OCI-LY7 (cell line): ENCODE measurements around the gene MAPK6. TPM values are rescaled to one million over a fixed set of nuclear protein-coding genes. Genes with fewer than 3 reads are reported as not detected.

Experiments
- BruUV-seq: library from RNA; stranded (reverse); fragments of 400-500 nt; replicated peaks from 2 replicates; lab custom pipeline; 2021; lab: Mats Ljungman, UMichigan
- CTCF ChIA-PET: fragments of 300-600 bp; sonication (Branson Sonifier 250); formaldehyde crosslinking; loops from one replicate; lab custom pipeline; 2022; ENCODE audit warnings: antibody characterized with exemption; ENCODE audit not compliant: unreplicated experiment; lab: Charles Lee
- POLR2A ChIA-PET: fragments of 300-600 bp; sonication (Branson Sonifier 250); formaldehyde crosslinking; loops from one replicate; lab custom pipeline; 2022; ENCODE audit warnings: antibody characterized with exemption; lab: Charles Lee
- DNase-seq: peaks from one replicate; pipeline ENCODE4 v3.0.0-alpha.2; 2015; ENCODE audit warnings: low spot score
- H2AFZ ChIP-seq: fragments of 200-600 bp; sonication (generic), shearing (Covaris generic); 2 replicates; pipeline ENCODE4 v1.6.1; 2014; ENCODE audit warnings: mild to moderate bottlenecking, antibody characterized with exemption, low read length, moderate library complexity
- H3K27ac ChIP-seq: fragments of 200-600 bp; sonication (generic); 2 replicates; pipeline ENCODE4 v1.5.1; 2014; ENCODE audit warnings: mixed run types, low read depth, mild to moderate bottlenecking, moderate library complexity, low read length, inconsistent platforms; ENCODE audit not compliant: poor library complexity, severe bottlenecking
- H3K36me3 ChIP-seq: fragments of 200-600 bp; sonication (generic); 2 replicates; pipeline ENCODE4 v1.6.1; 2014; ENCODE audit warnings: mild to moderate bottlenecking, antibody characterized with exemption, low read length, moderate library complexity, mixed read lengths; ENCODE audit not compliant: insufficient read depth
- H3K4me1 ChIP-seq: fragments of 200-600 bp; sonication (generic); 2 replicates; pipeline ENCODE4 v1.5.1; 2014; ENCODE audit warnings: mild to moderate bottlenecking, low read length; ENCODE audit not compliant: insufficient read depth, poor library complexity, severe bottlenecking
- H3K4me2 ChIP-seq: fragments of 200-600 bp; sonication (generic); 2 replicates; pipeline ENCODE4 v1.6.1; 2014; ENCODE audit warnings: mild to moderate bottlenecking, low read length
- H3K4me3 ChIP-seq: fragments of 200-600 bp; sonication (generic); 2 replicates; pipeline ENCODE4 v1.5.1; 2014; ENCODE audit warnings: mild to moderate bottlenecking, low read depth, low read length; ENCODE audit not compliant: poor library complexity, severe bottlenecking
- H3K79me2 ChIP-seq: fragments of 200-600 bp; sonication (generic); 2 replicates; pipeline ENCODE4 v1.6.1; 2016; ENCODE audit warnings: low read depth, mild to moderate bottlenecking, low read length, moderate library complexity, mixed read lengths; ENCODE audit not compliant: insufficient read depth
- H3K9me2 ChIP-seq: fragments of 200-600 bp; sonication (generic); 2 replicates; pipeline ENCODE4 v1.6.1; 2016; ENCODE audit warnings: mild to moderate bottlenecking, low read length, mixed read lengths; ENCODE audit not compliant: insufficient read depth
- H3K9me3 ChIP-seq: fragments of 200-600 bp; sonication (generic); 2 replicates; pipeline ENCODE4 v1.6.1; 2014; ENCODE audit warnings: mild to moderate bottlenecking, mixed run types, low read length, mixed read lengths
- H4K20me1 ChIP-seq: fragments of 200-600 bp; sonication (generic); 2 replicates; pipeline ENCODE4 v1.6.1; 2014; ENCODE audit warnings: mild to moderate bottlenecking, antibody characterized with exemption, low read length, moderate library complexity, mixed read lengths; ENCODE audit not compliant: insufficient read depth
- EZH2phosphoT487 ChIP-seq: fragments of 200-600 bp; sonication (generic); IDR thresholded peaks from 2 replicates; pipeline ENCODE4 v1.6.1; 2018; ENCODE audit warnings: low read depth, borderline replicate concordance, mild to moderate bottlenecking, mixed run types, antibody characterized with exemption, low read length, moderate library complexity, mixed read lengths
- intact Hi-C: fragments of 100-400 bp; cut with micrococcal nuclease; formaldehyde crosslinking; loops from one replicate; pipeline ENCODE4 v1.10.0; 2022; ENCODE audit not compliant: unreplicated experiment
- total RNA-seq, 2 experiments: library from RNA; depleted of rRNA in 1 of 2; stranded (reverse); fragments of >200 nt in 1 of 2; shearing (Covaris generic) in 1 of 2; gene quantifications; 2 replicates each; pipeline ENCODE4 v1.2.3, GENCODE V29; 2014 to 2022
- TF ChIP-seq, protein P1 (sequence below): fragments of 200-600 bp; sonication (generic); conservative IDR thresholded peaks from 2 replicates; pipeline ENCODE4 v1.5.1; 2014; ENCODE audit warnings: mild to moderate bottlenecking, antibody characterized with exemption, low read length, moderate library complexity, mixed read lengths

MAPK6 gene
- total RNA-seq, 2 experiments from 2014 or later: 19.8 to 49.7 TPM

GRCh38 chr15:52023169-52023922 lies 4.3 kb downstream of the MAPK6 start:
- H4K20me1 ChIP-seq: peaks cover 14% of the 10 kb centered on the region
- no peaks in the 10 kb centered on the region for H3K9me3 ChIP-seq
- H3K36me3 ChIP-seq: peaks cover 9% of the 10 kb centered on the region
- no peak for DNase-seq
- no TSS peak for BruUV-seq
- peaks cover 87% of the 10 kb centered on the region for H3K79me2 ChIP-seq
- H2AFZ ChIP-seq: no peak overlapping the region
- H3K4me1 ChIP-seq: peaks cover 30% of the 10 kb centered on the region
- no peak for TF ChIP-seq EZH2phosphoT487
- TF ChIP-seq, protein P1, sequence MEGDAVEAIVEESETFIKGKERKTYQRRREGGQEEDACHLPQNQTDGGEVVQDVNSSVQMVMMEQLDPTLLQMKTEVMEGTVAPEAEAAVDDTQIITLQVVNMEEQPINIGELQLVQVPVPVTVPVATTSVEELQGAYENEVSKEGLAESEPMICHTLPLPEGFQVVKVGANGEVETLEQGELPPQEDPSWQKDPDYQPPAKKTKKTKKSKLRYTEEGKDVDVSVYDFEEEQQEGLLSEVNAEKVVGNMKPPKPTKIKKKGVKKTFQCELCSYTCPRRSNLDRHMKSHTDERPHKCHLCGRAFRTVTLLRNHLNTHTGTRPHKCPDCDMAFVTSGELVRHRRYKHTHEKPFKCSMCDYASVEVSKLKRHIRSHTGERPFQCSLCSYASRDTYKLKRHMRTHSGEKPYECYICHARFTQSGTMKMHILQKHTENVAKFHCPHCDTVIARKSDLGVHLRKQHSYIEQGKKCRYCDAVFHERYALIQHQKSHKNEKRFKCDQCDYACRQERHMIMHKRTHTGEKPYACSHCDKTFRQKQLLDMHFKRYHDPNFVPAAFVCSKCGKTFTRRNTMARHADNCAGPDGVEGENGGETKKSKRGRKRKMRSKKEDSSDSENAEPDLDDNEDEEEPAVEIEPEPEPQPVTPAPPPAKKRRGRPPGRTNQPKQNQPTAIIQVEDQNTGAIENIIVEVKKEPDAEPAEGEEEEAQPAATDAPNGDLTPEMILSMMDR: no peak
- H3K9me2 ChIP-seq: no peaks in the 10 kb centered on the region
- ChIA-PET CTCF (no interaction called here), POLR2A (interaction anchor here (0.6 to 0.7 kb wide), 2 partner anchors 24 to 102 kb away, joined by 3 read pairs; no protein-coding TSS in a partner anchor)
- H3K4me3 ChIP-seq: no peak overlapping the region
- no peak overlapping the region for H3K27ac ChIP-seq
- intact Hi-C loops: no loop called here
- 0 out of 2 replicates have a peak overlapping the region, but pooled peaks have one; percentile 5 for H3K4me2 ChIP-seq

DNA sequence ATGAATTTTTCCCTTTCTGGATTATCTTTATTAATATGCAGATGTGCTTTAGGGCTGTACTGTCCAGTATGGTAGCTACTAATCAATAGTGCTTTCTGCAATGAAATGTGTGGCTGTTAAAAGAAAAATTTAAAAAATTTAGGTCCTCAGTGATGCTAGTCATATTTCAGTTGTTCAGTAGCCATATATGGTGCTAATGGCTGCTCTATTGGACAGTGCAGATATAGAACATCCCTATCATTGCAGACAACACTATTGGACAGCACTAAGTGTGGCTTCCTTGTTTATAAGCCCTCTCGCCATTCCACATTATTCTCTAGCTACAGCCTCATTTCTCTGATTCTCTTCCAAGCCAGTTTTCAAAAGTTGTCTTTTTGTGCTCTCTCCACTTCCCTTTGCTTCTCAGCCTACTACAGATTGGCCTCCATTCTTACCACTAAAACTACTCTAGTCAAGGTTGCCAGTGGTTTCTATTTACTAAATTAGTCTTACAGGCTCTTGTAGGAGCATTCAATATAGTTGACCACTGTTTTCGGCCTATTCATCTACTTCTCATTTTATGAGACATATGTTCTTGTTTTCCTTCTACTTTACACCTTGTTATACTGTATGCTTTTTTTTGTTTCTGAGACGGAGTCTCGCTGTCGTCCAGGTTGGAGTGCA lies 9.5 kb downstream of the MAPK6 start:
- Histone ChIP-seq H3K4me1 (peaks cover 5% of the 10 kb centered on the region), H3K9me2 (no peaks in the 10 kb centered on the region), H3K79me2 (peaks cover 97% of the 10 kb centered on the region), H3K4me2 (no peak overlapping the region), H3K9me3 (peaks cover 11% of the 10 kb centered on the region), H2AFZ (no peak overlapping the region), H3K36me3 (peaks cover 43% of the 10 kb centered on the region), H3K4me3 (no peak overlapping the region), H3K27ac (no peak overlapping the region), H4K20me1 (no peaks in the 10 kb centered on the region)
- intact Hi-C loops: no loop called here
- POLR2A ChIA-PET: interaction anchor here (0.7 to 1.3 kb wide), 3 partner anchors 9 to 53 kb away, joined by 3 to 5 read pairs (median 3); no protein-coding TSS in a partner anchor
- DNase-seq: no peak
- BruUV-seq: no TSS peak
- TF ChIP-seq, protein P1: no peak
- no peak for TF ChIP-seq EZH2phosphoT487
- CTCF ChIA-PET: no interaction called here
